ENCODE results near the gene OR13C8.

Gene OR13C8

GRCh38 chr9:104618104-104618503 lies 49.1 kb downstream of the OR13C8 start, which contains the start of gene OR13C9:
OR13C9 (minus strand) TSS chr9:104618204; CDS start chr9:104618204, 0 bp downstream.
- DNase-seq: no peak

Measured in NCI-H69 (cell line).